ENCODE data around the gene LRRC8B.
"Not testable (repeated sequence)": the region's sequence is repeated elsewhere in the genome, so short reads cannot be mapped to it uniquely, and the experiment has no call there.

LRRC8B gene

GRCh38 chr1:89524369-89525168, at the start of gene LRRC8B:
LRRC8B (plus strand) TSS chr1:89524829; CDS start chr1:89582651, 57,822 bp downstream.
- DNase-seq (ENCODE audit: low read depth in 2 of 2) = peak; percentile 51 to 56

GRCh38 chr1:89475269-89475668, 49.4 kb upstream of the LRRC8B start:
- DNase-seq (ENCODE audit: low read depth in 2 of 2) = no peak

- DNase-seq (ENCODE audit: low read depth in 2 of 2) = no peak
Measured at GRCh38 chr1:89476072-89476471, 48.6 kb upstream of the LRRC8B start.

- peak; percentile 46 to 50 for DNase-seq (ENCODE audit: low read depth in 2 of 2)
Measured at GRCh38 chr1:89483010-89483756, 41.4 kb upstream of the LRRC8B start.

- no peak for DNase-seq (ENCODE audit: low read depth in 2 of 2)
Measured at GRCh38 chr1:89483757-89484077, 40.9 kb upstream of the LRRC8B start.

GRCh38 chr1:89484092-89485038, 40.3 kb upstream of the LRRC8B start:
- DNase-seq (ENCODE audit: low read depth in 2 of 2) = no peak

GRCh38 chr1:89487972-89488371, 36.7 kb upstream of the LRRC8B start:
- DNase-seq (ENCODE audit: low read depth in 2 of 2) = no peak

GRCh38 chr1:89489047-89489729, 35.4 kb upstream of the LRRC8B start:
- DNase-seq (ENCODE audit: low read depth in 2 of 2) = peak in 1 of 2 experiments; percentile 4

GRCh38 chr1:89490389-89490788, 34.2 kb upstream of the LRRC8B start:
- no peak for DNase-seq (ENCODE audit: low read depth in 2 of 2)

- no peak for DNase-seq (ENCODE audit: low read depth in 2 of 2)
Measured at GRCh38 chr1:89499320-89499719, 25.3 kb upstream of the LRRC8B start.

- DNase-seq (ENCODE audit: low read depth in 2 of 2) = no peak
Measured at GRCh38 chr1:89502042-89502441, 22.6 kb upstream of the LRRC8B start.

GRCh38 chr1:89502895-89503294, 21.7 kb upstream of the LRRC8B start:
- no peak for DNase-seq (ENCODE audit: low read depth in 2 of 2)

GRCh38 chr1:89503690-89504089, 20.9 kb upstream of the LRRC8B start:
- DNase-seq (ENCODE audit: low read depth in 2 of 2) = no peak

GRCh38 chr1:89510061-89510460, 14.6 kb upstream of the LRRC8B start:
- DNase-seq (ENCODE audit: low read depth in 2 of 2) = not testable (repeated sequence)

- no peak for DNase-seq (ENCODE audit: low read depth in 2 of 2)
Measured at GRCh38 chr1:89512996-89513720, 11.5 kb upstream of the LRRC8B start.

GRCh38 chr1:89516055-89516454, 8.6 kb upstream of the LRRC8B start:
- DNase-seq (ENCODE audit: low read depth in 2 of 2) = peak; percentile 33 to 40

- DNase-seq (ENCODE audit: low read depth in 2 of 2) = peak in 1 of 2 experiments; percentile 21
Measured at GRCh38 chr1:89518221-89518631, 6.4 kb upstream of the LRRC8B start.

GRCh38 chr1:89519779-89520358, 4.8 kb upstream of the LRRC8B start:
- DNase-seq (ENCODE audit: low read depth in 2 of 2) = no peak

- DNase-seq (ENCODE audit: low read depth in 2 of 2) = not testable (repeated sequence)
Measured at GRCh38 chr1:89521977-89522376, 2.7 kb upstream of the LRRC8B start.
